ENCODE data around the gene PPM1G. TPM values are rescaled to one million over a fixed set of nuclear protein-coding genes. Genes with fewer than 3 reads are reported as not detected.
A peak's percentile ranks its signal among the peaks of the same experiment; 100 is the strongest.

The PPM1G gene
- total RNA-seq, 1 experiment from 2014 or later: 117 TPM

GRCh38 chr2:27412419-27413152 is 3.2 kb upstream of the PPM1G start:
- DNase-seq (ENCODE audit: low read depth): no peak

- peak; percentile 21 for DNase-seq (ENCODE audit: low read depth)
Measured at GRCh38 chr2:27408601-27409320, 630 bp downstream of the PPM1G start.

- peak; percentile 63 for DNase-seq (ENCODE audit: low read depth)
Measured at GRCh38 chr2:27407798-27408491, 1.4 kb downstream of the PPM1G start.

- peak; percentile 82 for DNase-seq (ENCODE audit: low read depth)
Measured at GRCh38 chr2:27400348-27401135, 8.8 kb downstream of the PPM1G start.

- DNase-seq (ENCODE audit: low read depth): no peak
Measured at GRCh38 chr2:27398962-27399361, 10.4 kb downstream of the PPM1G start.

- DNase-seq (ENCODE audit: low read depth): no peak
Measured at GRCh38 chr2:27393225-27393624, 16.2 kb downstream of the PPM1G start.

GRCh38 chr2:27390822-27391679 is 18.3 kb downstream of the PPM1G start:
- DNase-seq (ENCODE audit: low read depth): no peak

GRCh38 chr2:27381577-27382181 is 27.7 kb downstream of the PPM1G start:
- no peak for DNase-seq (ENCODE audit: low read depth)

GRCh38 chr2:27380626-27381545 is 28.5 kb downstream of the PPM1G start, which contains the start of gene ZNF513:
Gene ZNF513, minus strand, starts transcription at chr2:27380734. Its CDS starts 208 bp downstream, at chr2:27380526.
- DNase-seq (ENCODE audit: low read depth): peak; percentile 94

- peak; percentile 55 for DNase-seq (ENCODE audit: low read depth)
Measured at GRCh38 chr2:27379836-27380625, 29.4 kb downstream of the PPM1G start.

GRCh38 chr2:27379383-27379835 is 30.0 kb downstream of the PPM1G start:
- DNase-seq (ENCODE audit: low read depth): no peak

GRCh38 chr2:27378809-27379290 is 30.5 kb downstream of the PPM1G start:
- DNase-seq (ENCODE audit: low read depth): no peak

- DNase-seq (ENCODE audit: low read depth): peak; percentile 38
Measured at GRCh38 chr2:27378096-27378808, 31.1 kb downstream of the PPM1G start.

GRCh38 chr2:27377618-27378095 is 31.7 kb downstream of the PPM1G start:
- no peak for DNase-seq (ENCODE audit: low read depth)

GRCh38 chr2:27376866-27377617 is 32.3 kb downstream of the PPM1G start:
- no peak for DNase-seq (ENCODE audit: low read depth)

- DNase-seq (ENCODE audit: low read depth): no peak
Measured at GRCh38 chr2:27376151-27376865, 33.1 kb downstream of the PPM1G start.

Measured in LHCN-M2 (cell line).